OCI-LY7 (cell line): Measurements from ENCODE around the gene PTGR1. TPM values are rescaled to one million over a fixed set of nuclear protein-coding genes. Genes with fewer than 3 reads are reported as not detected.
"Not testable (repeated sequence)": the region's sequence is repeated elsewhere in the genome, so short reads cannot be mapped to it uniquely, and the experiment has no call there.

Source experiments
- BruUV-seq: library from RNA; stranded (reverse); fragments of 400-500 nt; replicated peaks from 2 replicates; lab custom pipeline; 2021; lab: Mats Ljungman, UMichigan
- CTCF ChIA-PET: fragments of 300-600 bp; sonication (Branson Sonifier 250); formaldehyde crosslinking; loops from one replicate; lab custom pipeline; 2022; ENCODE audit warnings: antibody characterized with exemption; ENCODE audit not compliant: unreplicated experiment; lab: Charles Lee
- POLR2A ChIA-PET: fragments of 300-600 bp; sonication (Branson Sonifier 250); formaldehyde crosslinking; loops from one replicate; lab custom pipeline; 2022; ENCODE audit warnings: antibody characterized with exemption; lab: Charles Lee
- DNase-seq: peaks from one replicate; pipeline ENCODE4 v3.0.0-alpha.2; 2015; ENCODE audit warnings: low spot score
- H2AFZ ChIP-seq: fragments of 200-600 bp; sonication (generic), shearing (Covaris generic); 2 replicates; pipeline ENCODE4 v1.6.1; 2014; ENCODE audit warnings: mild to moderate bottlenecking, antibody characterized with exemption, low read length, moderate library complexity
- H3K27ac ChIP-seq: fragments of 200-600 bp; sonication (generic); 2 replicates; pipeline ENCODE4 v1.5.1; 2014; ENCODE audit warnings: mixed run types, low read depth, mild to moderate bottlenecking, moderate library complexity, low read length, inconsistent platforms; ENCODE audit not compliant: poor library complexity, severe bottlenecking
- H3K36me3 ChIP-seq: fragments of 200-600 bp; sonication (generic); 2 replicates; pipeline ENCODE4 v1.6.1; 2014; ENCODE audit warnings: mild to moderate bottlenecking, antibody characterized with exemption, low read length, moderate library complexity, mixed read lengths; ENCODE audit not compliant: insufficient read depth
- H3K4me1 ChIP-seq: fragments of 200-600 bp; sonication (generic); 2 replicates; pipeline ENCODE4 v1.5.1; 2014; ENCODE audit warnings: mild to moderate bottlenecking, low read length; ENCODE audit not compliant: insufficient read depth, poor library complexity, severe bottlenecking
- H3K4me2 ChIP-seq: fragments of 200-600 bp; sonication (generic); 2 replicates; pipeline ENCODE4 v1.6.1; 2014; ENCODE audit warnings: mild to moderate bottlenecking, low read length
- H3K4me3 ChIP-seq: fragments of 200-600 bp; sonication (generic); 2 replicates; pipeline ENCODE4 v1.5.1; 2014; ENCODE audit warnings: mild to moderate bottlenecking, low read depth, low read length; ENCODE audit not compliant: poor library complexity, severe bottlenecking
- H3K79me2 ChIP-seq: fragments of 200-600 bp; sonication (generic); 2 replicates; pipeline ENCODE4 v1.6.1; 2016; ENCODE audit warnings: low read depth, mild to moderate bottlenecking, low read length, moderate library complexity, mixed read lengths; ENCODE audit not compliant: insufficient read depth
- H3K9me2 ChIP-seq: fragments of 200-600 bp; sonication (generic); 2 replicates; pipeline ENCODE4 v1.6.1; 2016; ENCODE audit warnings: mild to moderate bottlenecking, low read length, mixed read lengths; ENCODE audit not compliant: insufficient read depth
- H3K9me3 ChIP-seq: fragments of 200-600 bp; sonication (generic); 2 replicates; pipeline ENCODE4 v1.6.1; 2014; ENCODE audit warnings: mild to moderate bottlenecking, mixed run types, low read length, mixed read lengths
- H4K20me1 ChIP-seq: fragments of 200-600 bp; sonication (generic); 2 replicates; pipeline ENCODE4 v1.6.1; 2014; ENCODE audit warnings: mild to moderate bottlenecking, antibody characterized with exemption, low read length, moderate library complexity, mixed read lengths; ENCODE audit not compliant: insufficient read depth
- CTCF ChIP-seq: fragments of 200-600 bp; sonication (generic); conservative IDR thresholded peaks from 2 replicates; pipeline ENCODE4 v1.5.1; 2014; ENCODE audit warnings: mild to moderate bottlenecking, antibody characterized with exemption, low read length, moderate library complexity, mixed read lengths
- EZH2phosphoT487 ChIP-seq: fragments of 200-600 bp; sonication (generic); IDR thresholded peaks from 2 replicates; pipeline ENCODE4 v1.6.1; 2018; ENCODE audit warnings: low read depth, borderline replicate concordance, mild to moderate bottlenecking, mixed run types, antibody characterized with exemption, low read length, moderate library complexity, mixed read lengths
- intact Hi-C: fragments of 100-400 bp; cut with micrococcal nuclease; formaldehyde crosslinking; loops from one replicate; pipeline ENCODE4 v1.10.0; 2022; ENCODE audit not compliant: unreplicated experiment
- total RNA-seq, 2 experiments: library from RNA; depleted of rRNA in 1 of 2; stranded (reverse); fragments of >200 nt in 1 of 2; shearing (Covaris generic) in 1 of 2; gene quantifications; 2 replicates each; pipeline ENCODE4 v1.2.3, GENCODE V29; 2014 to 2022

The PTGR1 gene
- total RNA-seq, 2 experiments from 2014 or later, result not detected

- intact Hi-C loops, result no loop called here
- Histone ChIP-seq H3K36me3 (no peaks in the 10 kb centered on the region), H4K20me1 (no peaks in the 10 kb centered on the region), H3K9me2 (no peaks in the 10 kb centered on the region), H3K79me2 (no peaks in the 10 kb centered on the region), H3K4me1 (no peaks in the 10 kb centered on the region), H3K4me2 (no peak overlapping the region), H3K9me3 (no peaks in the 10 kb centered on the region), H2AFZ (no peak overlapping the region), H3K27ac (no peak overlapping the region), H3K4me3 (no peak overlapping the region)
- TF ChIP-seq EZH2phosphoT487, result no peak
- no peak for TF ChIP-seq CTCF
- no peak for DNase-seq
- ChIA-PET CTCF (no interaction called here), POLR2A (interaction anchor here (1.2 kb wide), 1 partner anchor 14 kb away, joined by 3 read pairs; no protein-coding TSS in a partner anchor)
- BruUV-seq, result no TSS peak
Observed at GRCh38 chr9:111561165-111561719, 38.2 kb downstream of the PTGR1 start.

DNA sequence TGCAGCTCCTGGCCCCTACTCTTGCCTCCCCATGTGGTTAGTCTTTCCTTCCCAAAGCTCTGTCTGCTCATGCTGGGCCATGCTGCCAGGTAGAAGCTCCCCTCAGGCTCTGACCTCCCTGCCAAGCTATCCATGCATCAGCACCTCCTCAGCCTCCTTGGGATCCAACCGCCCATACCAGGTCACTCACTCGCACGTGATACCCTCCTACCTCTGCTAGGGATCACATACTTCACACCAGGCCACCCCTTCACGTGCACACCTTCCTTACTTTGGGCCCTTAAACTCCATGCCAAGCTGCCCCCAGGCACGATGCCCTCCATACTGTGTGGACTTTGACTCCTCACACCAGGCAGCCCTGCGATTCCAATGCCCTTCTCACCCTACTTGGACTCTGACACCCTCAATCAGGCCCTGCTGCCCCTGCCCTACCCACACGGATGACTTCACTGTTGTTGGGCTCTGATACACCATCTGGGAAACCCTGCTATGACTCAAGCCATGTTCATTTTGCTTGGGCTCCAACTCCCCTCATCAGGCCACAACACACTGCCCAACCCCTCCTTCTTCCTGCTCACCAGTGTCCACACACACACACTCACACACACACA is 40.3 kb downstream of the PTGR1 start:
- Histone ChIP-seq H3K79me2 (no peaks in the 10 kb centered on the region), H3K27ac (no peak overlapping the region), H3K4me1 (no peaks in the 10 kb centered on the region), H4K20me1 (no peaks in the 10 kb centered on the region), H3K4me2 (no peak overlapping the region), H3K4me3 (no peak overlapping the region), H3K9me2 (no peaks in the 10 kb centered on the region), H2AFZ (no peak overlapping the region), H3K9me3 (no peaks in the 10 kb centered on the region), H3K36me3 (no peaks in the 10 kb centered on the region)
- POLR2A ChIA-PET, result no interaction called here
- TF ChIP-seq EZH2phosphoT487 (no peak), CTCF (no peak)
- CTCF ChIA-PET, result no interaction called here
- DNase-seq, result no peak
- intact Hi-C loops, result no loop called here
- BruUV-seq, result no TSS peak

DNA sequence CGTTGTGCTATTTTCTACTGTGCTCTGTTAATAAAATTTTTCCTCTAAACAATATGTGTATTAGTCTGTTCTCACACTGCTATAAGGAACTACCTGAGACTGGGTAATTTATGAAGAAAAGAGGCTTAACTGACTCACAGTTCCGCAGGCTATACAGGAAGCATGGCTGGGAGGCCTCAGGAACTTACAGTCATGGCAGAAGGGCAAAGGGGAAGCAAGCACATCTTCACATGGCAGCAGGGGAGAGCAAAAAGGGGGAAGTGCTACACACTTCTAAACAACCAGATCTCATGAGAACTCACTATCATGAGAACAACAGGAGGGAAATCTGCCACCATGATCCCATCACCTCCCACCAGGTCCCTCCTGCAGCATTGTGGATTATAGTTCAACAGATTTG is 44.0 kb downstream of the PTGR1 start:
- H2AFZ ChIP-seq, H3K4me3 ChIP-seq, POLR2A ChIA-PET, H3K79me2 ChIP-seq, BruUV-seq, H3K9me2 ChIP-seq, H3K4me2 ChIP-seq, intact Hi-C loops, H3K27ac ChIP-seq, H3K4me1 ChIP-seq, DNase-seq, H3K36me3 ChIP-seq, CTCF ChIA-PET, H3K9me3 ChIP-seq, H4K20me1 ChIP-seq: not testable (repeated sequence)
